HepG2 (cell line): Measurements from ENCODE around the gene C13orf46. TPM values are rescaled to one million over a fixed set of nuclear protein-coding genes. Genes with fewer than 3 reads are reported as not detected.

ENCODE experiments used
- ATAC-seq: fragments of 200-7000 bp; cut with Tn5 transposase; 3 replicates; pipeline ENCODE4 v1.9.1; 2020; ENCODE audit warnings: mild to moderate bottlenecking, moderate library complexity
- BruUV-seq: library from RNA; stranded (reverse); fragments of 400-500 nt; replicated peaks from 2 replicates; lab custom pipeline; 2021; lab: Mats Ljungman, UMichigan
- CTCF ChIA-PET: fragments of 300-600 bp; formaldehyde crosslinking; extraction: SDS; loops from one replicate; lab custom pipeline; 2021; ENCODE audit warnings: low total read pairs, inconsistent platforms, low intra/inter-chr PET ratio; lab: Yijun Ruan, JAX
- POLR2A ChIA-PET: fragments of 350-600 bp; sonication (Branson Sonifier 250); formaldehyde crosslinking; loops from one replicate; lab custom pipeline; 2020; ENCODE audit warnings: antibody characterized with exemption, inconsistent platforms; lab: Yijun Ruan, JAX
- DNase-seq: peaks from one replicate; pipeline ENCODE4 v3.0.0-alpha.2; 2015; ENCODE audit warnings: low spot score
- FAIRE-seq: peaks from 3 replicates; lab custom pipeline; 2011; peaks lifted over from hg19 to GRCh38; lab: Jason Lieb, UNC
- H2AFZ ChIP-seq: one replicate; pipeline ENCODE4 v1.6.1; 2011; ENCODE audit warnings: low read length, inconsistent platforms
- H3K27ac ChIP-seq: fragments of 300-600 bp; 3 replicates; pipeline ENCODE4 v1.8.0; 2011; ENCODE audit warnings: mixed run types, mild to moderate bottlenecking, mixed read lengths, low read length, inconsistent platforms; ENCODE audit not compliant: insufficient read depth; ENCODE audit errors: extremely low read length
- H3K27me3 ChIP-seq, 2 experiments: fragments of 200-600 bp in 1 of 2; 2 replicates in 1 of 2; 3 replicates in 1 of 2; pipeline versions ENCODE4 v1.6.0 to v1.8.0; 2011; ENCODE audit warnings: low read length in 2 of 2, mild to moderate bottlenecking in 2 of 2, moderate library complexity in 2 of 2, inconsistent platforms in 1 of 2; ENCODE audit not compliant: insufficient read depth in 2 of 2, control insufficient read depth in 1 of 2
- H3K36me3 ChIP-seq, 2 experiments: fragments of 200-600 bp in 1 of 2; replicated peaks in 1 of 2; 2 replicates in 1 of 2; 3 replicates in 1 of 2; pipeline versions ENCODE4 v1.5.1 to v1.8.0; 2011; ENCODE audit warnings: low read length in 2 of 2, inconsistent platforms in 1 of 2; ENCODE audit not compliant: insufficient read depth in 2 of 2, control insufficient read depth in 1 of 2
- H3K4me1 ChIP-seq: 2 replicates; pipeline ENCODE4 v1.5.1; 2012; ENCODE audit warnings: low read length, inconsistent platforms; ENCODE audit not compliant: insufficient read depth
- H3K4me2 ChIP-seq: 2 replicates; pipeline ENCODE4 v1.6.0; 2011; ENCODE audit warnings: low read depth, low read length, inconsistent platforms
- H3K4me3 ChIP-seq, 3 experiments: fragments of 200-600 bp in 1 of 3; sonication (generic), shearing (Covaris generic) in 1 of 3; replicated peaks in 1 of 3; 2 replicates each; pipeline ENCODE4 v1.5.1; 2011 to 2016; ENCODE audit warnings: low read length in 3 of 3, inconsistent platforms in 2 of 3, low read depth in 2 of 3, mild to moderate bottlenecking in 2 of 3, control low read depth in 1 of 3, mixed read lengths in 1 of 3; ENCODE audit not compliant: insufficient read depth in 1 of 3
- H3K79me2 ChIP-seq: one replicate; pipeline ENCODE4 v1.6.1; 2011; ENCODE audit warnings: low read length, inconsistent platforms; ENCODE audit not compliant: insufficient read depth
- H3K9ac ChIP-seq: 2 replicates; pipeline ENCODE4 v1.6.0; 2011; ENCODE audit warnings: mild to moderate bottlenecking, low read depth, low read length, inconsistent platforms; ENCODE audit not compliant: insufficient read depth
- H3K9me3 ChIP-seq: 2 replicates; pipeline ENCODE4 v1.5.1; 2012; ENCODE audit warnings: mild to moderate bottlenecking, low read length
- H4K20me1 ChIP-seq: 2 replicates; pipeline ENCODE4 v1.6.0; 2011; ENCODE audit warnings: inconsistent platforms, mild to moderate bottlenecking, low read length, moderate library complexity; ENCODE audit not compliant: insufficient read depth
- CCDC6 ChIP-seq: sonication (generic); formaldehyde crosslinking; IDR thresholded peaks from 2 replicates; pipeline ENCODE4 v1.8.1; 2022; ENCODE audit warnings: mild to moderate bottlenecking, missing genetic modification reagents, moderate library complexity
- CTCF ChIP-seq: sonication (generic); formaldehyde crosslinking; IDR thresholded peaks from 2 replicates; pipeline ENCODE4 v1.5.0; 2020; ENCODE audit warnings: mild to moderate bottlenecking, missing genetic modification reagents, moderate library complexity
- ETV6 ChIP-seq: sonication (generic); formaldehyde crosslinking; conservative IDR thresholded peaks from 2 replicates; pipeline ENCODE4 v1.4.0; 2020; ENCODE audit warnings: missing genetic modification reagents
- HNF4A ChIP-seq: sonication (generic); formaldehyde crosslinking; IDR thresholded peaks from 2 replicates; pipeline ENCODE4 v1.4.0; 2020; ENCODE audit warnings: missing genetic modification reagents
- HNF4G ChIP-seq, 2 experiments: sonication (generic) in 1 of 2; formaldehyde crosslinking in 1 of 2; IDR thresholded peaks; 2 replicates each; pipeline versions ENCODE4 v1.4.0 to v1.6.1; 2011 to 2020; ENCODE audit warnings: borderline replicate concordance in 2 of 2, low read depth in 2 of 2, mild to moderate bottlenecking in 2 of 2, low read length in 1 of 2, missing genetic modification reagents in 1 of 2, moderate library complexity in 1 of 2
- KLF6 ChIP-seq: IDR thresholded peaks from 2 replicates; pipeline ENCODE4 v1.8.0; 2016; ENCODE audit warnings: missing biosample characterization, missing genetic modification reagents
- MLLT10 ChIP-seq: sonication (generic); formaldehyde crosslinking; IDR thresholded peaks from 2 replicates; pipeline ENCODE4 v1.4.0; 2020; ENCODE audit warnings: missing genetic modification reagents
- PHF8 ChIP-seq: sonication (generic); formaldehyde crosslinking; IDR thresholded peaks from 2 replicates; pipeline ENCODE4 v1.5.0; 2020; ENCODE audit warnings: missing genetic modification reagents
- RAD51 ChIP-seq: fragments of 450-650 bp; IDR thresholded peaks from 2 replicates; pipeline ENCODE4 v1.6.1; 2016; ENCODE audit warnings: borderline replicate concordance
- XBP1 ChIP-seq: sonication (generic); formaldehyde crosslinking; IDR thresholded peaks from 2 replicates; pipeline ENCODE4 v1.5.0; 2020; ENCODE audit warnings: missing genetic modification reagents
- ZFP36L1 ChIP-seq: sonication (generic); formaldehyde crosslinking; IDR thresholded peaks from 2 replicates; pipeline ENCODE4 v1.8.0; 2022; ENCODE audit warnings: mild to moderate bottlenecking, missing genetic modification reagents, moderate library complexity
- ZFP36L2 ChIP-seq: sonication (generic); formaldehyde crosslinking; IDR thresholded peaks from 2 replicates; pipeline ENCODE4 v1.4.0; 2020; ENCODE audit warnings: missing genetic modification reagents
- ZNF33B ChIP-seq: sonication (generic); formaldehyde crosslinking; IDR thresholded peaks from 2 replicates; pipeline ENCODE4 v1.5.1; 2020; ENCODE audit warnings: mild to moderate bottlenecking, missing genetic modification reagents
- ZNF354B ChIP-seq: sonication (generic); formaldehyde crosslinking; IDR thresholded peaks from 2 replicates; pipeline ENCODE4 v1.8.0; 2022; ENCODE audit warnings: mild to moderate bottlenecking, missing genetic modification reagents
- ZNF619 ChIP-seq: sonication (generic); formaldehyde crosslinking; IDR thresholded peaks from 2 replicates; pipeline ENCODE4 v1.4.0; 2020; ENCODE audit warnings: mild to moderate bottlenecking, missing genetic modification reagents
- WGBS: methylation state at CpG from one replicate; pipeline ENCODE4 v1.1.6; 2017; ENCODE audit warnings: low lambda C conversion rate; 5-methylcytosine and 5-hydroxymethylcytosine counted together
- in situ Hi-C: cut with HindIII; loops from 2 replicates; pipeline ENCODE4 v1.10.0; 2017; ENCODE audit warnings: low pct_unique_long_range_greater_than_20kb; ENCODE audit not compliant: extremely low pct_ligation_motif_present
- intact Hi-C: fragments of 100-400 bp; cut with micrococcal nuclease; formaldehyde crosslinking; loops from one replicate; pipeline ENCODE4 v1.10.0; 2022; ENCODE audit not compliant: unreplicated experiment
- polyA plus RNA-seq, 8 experiments: library from polyadenylated mRNA; depleted of rRNA in 3 of 8; stranded (reverse) in 7 of 8; unstranded in 1 of 8; fragments of >200 nt; fragmentation: Illumina TruSeq in 4 of 8; extraction: Trizol in 4 of 8; gene quantifications; 2 replicates each; pipeline versions ENCODE4 v1.2.1 to v1.2.3, GENCODE V29; 2011 to 2016; ENCODE audit warnings: low read depth in 4 of 8, missing spikeins in 1 of 8, mixed read lengths in 1 of 8; ENCODE audit not compliant: insufficient read depth in 1 of 8
- total RNA-seq, 5 experiments: library from RNA; depleted of rRNA; stranded (reverse); fragments of >200 nt; fragmentation: Illumina TruSeq; extraction: Trizol; gene quantifications; 2 replicates each; pipeline ENCODE4 v1.2.3, GENCODE V29; 2016; ENCODE audit warnings: low read depth in 1 of 5
- TF ChIP-seq, protein P1 (sequence below): IDR thresholded peaks from 2 replicates; pipeline ENCODE4 v1.6.1; 2018; ENCODE audit warnings: missing genetic modification reagents

The C13orf46 gene
- total and polyA plus RNA-seq, 2 of the 13 experiments (the other 11 are each of a cell fraction or from before 2014, with no cell fraction given): 0.01 TPM; not detected in 1

DNA sequence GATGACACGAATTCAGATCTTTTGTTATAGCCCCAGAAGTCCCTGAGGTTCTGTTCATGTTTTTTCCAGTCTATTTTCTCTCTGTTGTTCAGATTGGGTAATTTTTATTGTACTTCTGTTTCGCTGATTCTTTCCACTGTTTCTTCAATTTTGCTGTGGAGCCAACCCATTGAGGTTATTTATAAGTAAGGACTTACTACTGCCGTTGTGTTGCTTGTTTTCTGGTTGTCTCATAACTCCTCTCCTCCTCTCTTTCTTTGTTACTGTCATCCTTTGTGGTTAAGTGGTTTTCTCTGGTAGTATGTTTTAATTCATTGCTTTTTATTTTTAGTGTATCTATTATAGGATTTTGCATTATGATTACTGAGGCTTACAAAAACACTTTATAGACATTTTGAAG lies 61.3 kb downstream of the C13orf46 start:
- Histone ChIP-seq H3K4me2 (no peak overlapping the region), H3K27ac (no peak overlapping the region), H3K36me3 (no peaks in the 10 kb centered on the region), H2AFZ (no peak overlapping the region), H3K9me3 (no peaks in the 10 kb centered on the region), H3K79me2 (no peaks in the 10 kb centered on the region), H3K27me3 (peaks cover 2 to 34% of the 10 kb centered on the region in 2 experiments; a peak in 3 of 5 replicates), H3K4me1 (no peaks in the 10 kb centered on the region), H3K9ac (no peak overlapping the region), H3K4me3 (no peak overlapping the region), H4K20me1 (no peaks in the 10 kb centered on the region)
- intact Hi-C loops (no loop called here), in situ Hi-C loops (no loop called here)
- no peak for ATAC-seq
- CTCF ChIA-PET: no interaction called here
- no peak for FAIRE-seq
- WGBS: under 1% methylated on average over 3 of the region's 3 CpGs
- BruUV-seq: no TSS peak
- no peak for TF ChIP-seq MLLT10 (CRISPR knock-in tag)
- no peak for TF ChIP-seq ZNF619 (CRISPR knock-in tag)
- TF ChIP-seq HNF4G (IDR thresholded peaks at IDR 0.05; ENCODE audit: borderline replicate concordance, low read depth, low read length): no peak
- TF ChIP-seq HNF4G (CRISPR knock-in tag; IDR thresholded peaks at IDR 0.05; ENCODE audit: borderline replicate concordance, low read depth): no peak
- TF ChIP-seq CCDC6 (CRISPR knock-in tag): no peak
- TF ChIP-seq PHF8: no peak
- no peak for TF ChIP-seq ZFP36L2
- TF ChIP-seq ZNF354B (CRISPR knock-in tag): no peak
- POLR2A ChIA-PET: no interaction called here
- DNase-seq: no peak

GRCh38 chr13:113907635-113908617 lies 66.0 kb downstream of the C13orf46 start:
- no peak overlapping the region for H3K9ac ChIP-seq
- H3K4me1 ChIP-seq: no peaks in the 10 kb centered on the region
- H3K27ac ChIP-seq: no peak overlapping the region
- FAIRE-seq (no peak), DNase-seq (no peak), ATAC-seq (no peak)
- no peak overlapping the region for H3K4me2 ChIP-seq
- 25% methylated on average over 10 of the region's 17 CpGs for WGBS
- POLR2A ChIA-PET: no interaction called here
- H3K4me3 ChIP-seq: no peak overlapping the region
- intact Hi-C loops: no loop called here
- H2AFZ ChIP-seq: no peak overlapping the region
- H3K9me3 ChIP-seq: no peaks in the 10 kb centered on the region
- BruUV-seq: no TSS peak
- in situ Hi-C loops: no loop called here
- no peaks in the 10 kb centered on the region for H4K20me1 ChIP-seq
- no peaks in the 10 kb centered on the region for H3K79me2 ChIP-seq
- H3K36me3 ChIP-seq: no peaks in the 10 kb centered on the region
- CTCF ChIA-PET: no interaction called here
- H3K27me3 ChIP-seq: peaks cover 2 to 30% of the 10 kb centered on the region in 2 experiments; a peak in 4 of 5 replicates
- TF ChIP-seq ETV6 (CRISPR knock-in tag) (no peak), KLF6 (no peak), CTCF (CRISPR knock-in tag) (no peak), HNF4A (CRISPR knock-in tag) (no peak), XBP1 (CRISPR knock-in tag) (no peak), ZFP36L1 (CRISPR knock-in tag) (no peak), ZNF33B (CRISPR knock-in tag) (no peak), RAD51 (no peak)
- TF ChIP-seq, protein P1, sequence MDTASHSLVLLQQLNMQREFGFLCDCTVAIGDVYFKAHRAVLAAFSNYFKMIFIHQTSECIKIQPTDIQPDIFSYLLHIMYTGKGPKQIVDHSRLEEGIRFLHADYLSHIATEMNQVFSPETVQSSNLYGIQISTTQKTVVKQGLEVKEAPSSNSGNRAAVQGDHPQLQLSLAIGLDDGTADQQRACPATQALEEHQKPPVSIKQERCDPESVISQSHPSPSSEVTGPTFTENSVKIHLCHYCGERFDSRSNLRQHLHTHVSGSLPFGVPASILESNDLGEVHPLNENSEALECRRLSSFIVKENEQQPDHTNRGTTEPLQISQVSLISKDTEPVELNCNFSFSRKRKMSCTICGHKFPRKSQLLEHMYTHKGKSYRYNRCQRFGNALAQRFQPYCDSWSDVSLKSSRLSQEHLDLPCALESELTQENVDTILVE: no peak
